ENCODE results near the gene REXO4. TPM values are rescaled to one million over a fixed set of nuclear protein-coding genes. Genes with fewer than 3 reads are reported as not detected.

The REXO4 gene
- total and polyA plus RNA-seq, 9 of the 15 experiments (the other 6 are each of a cell fraction or from before 2014, with no cell fraction given): 3.4 to 72.9 (median 31.1) TPM

DNA sequence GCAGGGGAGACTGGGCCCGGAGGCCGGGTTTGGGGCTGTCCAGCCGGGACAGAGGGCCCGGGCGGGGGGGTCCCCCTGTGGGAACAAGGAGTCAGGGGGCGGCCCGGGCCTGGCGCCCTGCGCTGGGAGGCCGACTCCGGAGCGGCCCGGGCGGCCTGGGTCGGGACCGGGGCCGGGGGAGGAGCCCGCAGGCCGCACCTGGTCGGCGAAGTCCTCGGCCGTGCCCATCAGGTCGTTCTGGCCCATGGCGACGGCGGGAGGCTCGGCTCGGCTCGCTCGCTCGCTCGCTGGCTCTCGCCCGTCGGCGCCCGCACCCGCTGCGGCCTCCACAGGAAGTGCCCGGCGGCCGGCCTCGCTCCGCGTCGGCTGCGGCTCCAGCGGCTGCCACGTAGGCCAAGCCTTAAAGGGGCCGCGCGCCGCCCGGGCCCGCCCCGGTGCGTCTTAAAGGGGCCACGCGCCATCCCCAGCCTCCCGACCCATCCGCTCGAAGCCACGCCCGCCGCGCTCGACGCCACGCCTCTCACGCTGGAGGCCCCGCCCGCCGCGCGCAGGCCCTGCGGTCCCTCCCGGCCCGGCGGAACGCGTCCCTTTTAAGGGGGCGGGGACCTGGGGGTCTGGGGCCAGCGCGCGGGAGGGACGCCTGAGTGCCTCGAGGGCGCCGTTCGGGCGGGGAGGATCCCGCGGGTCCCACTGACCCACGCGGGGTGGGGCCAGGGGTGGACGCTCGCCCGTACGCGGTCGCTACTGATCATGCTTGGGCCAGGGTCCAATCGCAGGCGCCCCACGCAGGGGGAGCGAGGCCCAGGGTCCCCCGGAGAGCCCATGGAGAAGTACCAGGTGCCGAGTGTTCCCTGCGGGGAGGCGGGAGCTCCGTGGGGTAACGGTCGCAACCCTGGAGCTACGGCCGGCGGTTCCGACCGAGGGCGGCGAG lies 41.8 kb downstream of the REXO4 start, which contains the start of the genes STKLD1 and SURF4 (continued):
- TF ChIP-seq, protein P1, sequence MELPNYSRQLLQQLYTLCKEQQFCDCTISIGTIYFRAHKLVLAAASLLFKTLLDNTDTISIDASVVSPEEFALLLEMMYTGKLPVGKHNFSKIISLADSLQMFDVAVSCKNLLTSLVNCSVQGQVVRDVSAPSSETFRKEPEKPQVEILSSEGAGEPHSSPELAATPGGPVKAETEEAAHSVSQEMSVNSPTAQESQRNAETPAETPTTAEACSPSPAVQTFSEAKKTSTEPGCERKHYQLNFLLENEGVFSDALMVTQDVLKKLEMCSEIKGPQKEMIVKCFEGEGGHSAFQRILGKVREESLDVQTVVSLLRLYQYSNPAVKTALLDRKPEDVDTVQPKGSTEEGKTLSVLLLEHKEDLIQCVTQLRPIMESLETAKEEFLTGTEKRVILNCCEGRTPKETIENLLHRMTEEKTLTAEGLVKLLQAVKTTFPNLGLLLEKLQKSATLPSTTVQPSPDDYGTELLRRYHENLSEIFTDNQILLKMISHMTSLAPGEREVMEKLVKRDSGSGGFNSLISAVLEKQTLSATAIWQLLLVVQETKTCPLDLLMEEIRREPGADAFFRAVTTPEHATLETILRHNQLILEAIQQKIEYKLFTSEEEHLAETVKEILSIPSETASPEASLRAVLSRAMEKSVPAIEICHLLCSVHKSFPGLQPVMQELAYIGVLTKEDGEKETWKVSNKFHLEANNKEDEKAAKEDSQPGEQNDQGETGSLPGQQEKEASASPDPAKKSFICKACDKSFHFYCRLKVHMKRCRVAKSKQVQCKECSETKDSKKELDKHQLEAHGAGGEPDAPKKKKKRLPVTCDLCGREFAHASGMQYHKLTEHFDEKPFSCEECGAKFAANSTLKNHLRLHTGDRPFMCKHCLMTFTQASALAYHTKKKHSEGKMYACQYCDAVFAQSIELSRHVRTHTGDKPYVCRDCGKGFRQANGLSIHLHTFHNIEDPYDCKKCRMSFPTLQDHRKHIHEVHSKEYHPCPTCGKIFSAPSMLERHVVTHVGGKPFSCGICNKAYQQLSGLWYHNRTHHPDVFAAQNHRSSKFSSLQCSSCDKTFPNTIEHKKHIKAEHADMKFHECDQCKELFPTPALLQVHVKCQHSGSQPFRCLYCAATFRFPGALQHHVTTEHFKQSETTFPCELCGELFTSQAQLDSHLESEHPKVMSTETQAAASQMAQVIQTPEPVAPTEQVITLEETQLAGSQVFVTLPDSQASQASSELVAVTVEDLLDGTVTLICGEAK (IDR thresholded peaks at IDR 0.05): no peak
- TF ChIP-seq, protein P1 (CRISPR knock-in tag; IDR thresholded peaks at IDR 0.05): 0 out of 2 replicates have a peak, but pooled peaks have one; percentile 7
- TF ChIP-seq SRSF3 (IDR thresholded peaks at IDR 0.05; ENCODE audit: insufficient read depth, low read length) (no peak), JUND (IDR thresholded peaks at IDR 0.05; ENCODE audit: borderline replicate concordance, low read depth, low read length) (peak; percentile 69; the same call in 1 of the 2 replicates), JUND (tag; IDR thresholded peaks at IDR 0.05; ENCODE audit: borderline replicate concordance, low read depth, low read length) (no peak), SMAD2 (IDR thresholded peaks at IDR 0.05; ENCODE audit: low read depth, low read length) (no peak), ZNF764 (CRISPR knock-in tag; IDR thresholded peaks at IDR 0.05; ENCODE audit: low read depth) (no peak), CHCHD3 (CRISPR knock-in tag; IDR thresholded peaks at IDR 0.05) (no peak)
- TF ChIP-seq, protein P2, sequence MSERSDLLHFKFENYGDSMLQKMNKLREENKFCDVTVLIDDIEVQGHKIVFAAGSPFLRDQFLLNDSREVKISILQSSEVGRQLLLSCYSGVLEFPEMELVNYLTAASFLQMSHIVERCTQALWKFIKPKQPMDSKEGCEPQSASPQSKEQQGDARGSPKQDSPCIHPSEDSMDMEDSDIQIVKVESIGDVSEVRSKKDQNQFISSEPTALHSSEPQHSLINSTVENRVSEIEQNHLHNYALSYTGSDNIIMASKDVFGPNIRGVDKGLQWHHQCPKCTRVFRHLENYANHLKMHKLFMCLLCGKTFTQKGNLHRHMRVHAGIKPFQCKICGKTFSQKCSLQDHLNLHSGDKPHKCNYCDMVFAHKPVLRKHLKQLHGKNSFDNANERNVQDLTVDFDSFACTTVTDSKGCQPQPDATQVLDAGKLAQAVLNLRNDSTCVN (CRISPR knock-in tag; IDR thresholded peaks at IDR 0.05): no peak
- TF ChIP-seq, protein P3, sequence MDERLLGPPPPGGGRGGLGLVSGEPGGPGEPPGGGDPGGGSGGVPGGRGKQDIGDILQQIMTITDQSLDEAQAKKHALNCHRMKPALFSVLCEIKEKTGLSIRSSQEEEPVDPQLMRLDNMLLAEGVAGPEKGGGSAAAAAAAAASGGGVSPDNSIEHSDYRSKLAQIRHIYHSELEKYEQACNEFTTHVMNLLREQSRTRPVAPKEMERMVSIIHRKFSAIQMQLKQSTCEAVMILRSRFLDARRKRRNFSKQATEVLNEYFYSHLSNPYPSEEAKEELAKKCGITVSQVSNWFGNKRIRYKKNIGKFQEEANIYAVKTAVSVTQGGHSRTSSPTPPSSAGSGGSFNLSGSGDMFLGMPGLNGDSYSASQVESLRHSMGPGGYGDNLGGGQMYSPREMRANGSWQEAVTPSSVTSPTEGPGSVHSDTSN (CRISPR knock-in tag; IDR thresholded peaks at IDR 0.05; ENCODE audit: low read depth): no peak
- TF ChIP-seq, protein P3 (tag; conservative IDR thresholded peaks at IDR 0.05; ENCODE audit: low read depth): no peak
- TF ChIP-seq, protein P4, sequence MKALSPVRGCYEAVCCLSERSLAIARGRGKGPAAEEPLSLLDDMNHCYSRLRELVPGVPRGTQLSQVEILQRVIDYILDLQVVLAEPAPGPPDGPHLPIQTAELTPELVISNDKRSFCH (CRISPR knock-in tag; IDR thresholded peaks at IDR 0.05): no peak
- TF ChIP-seq, protein P4 (tag; IDR thresholded peaks at IDR 0.05): peak; percentile 48; the same call in 1 of the 2 replicates
